Liver (tissue), 9 donors: Measurements from ENCODE around the gene ANO5. TPM values are rescaled to one million over a fixed set of nuclear protein-coding genes. Genes with fewer than 3 reads are reported as not detected.

Source experiments
- DNase-seq: peaks from one replicate; pipeline ENCODE4 v3.0.0-alpha.2; 2017; ENCODE audit warnings: low spot score
- H3K27ac ChIP-seq, 2 donors: one replicate each; pipeline ENCODE4 v1.7.0; 2013; ENCODE audit warnings: inconsistent platforms in 2 of 2, low read length in 2 of 2, control low read depth in 1 of 2, low read depth in 1 of 2, mild to moderate bottlenecking in 1 of 2
- H3K27me3 ChIP-seq, 4 donors: one replicate each; pipeline versions ENCODE4 v1.6.1 to v1.7.0; 2013; ENCODE audit warnings: low read length in 3 of 4, inconsistent platforms in 1 of 4, mild to moderate bottlenecking in 1 of 4, moderate library complexity in 1 of 4; ENCODE audit not compliant: control insufficient read depth in 4 of 4, insufficient read depth in 4 of 4
- H3K36me3 ChIP-seq, 4 donors: one replicate each; pipeline versions ENCODE4 v1.6.1 to v1.7.0; 2013; ENCODE audit warnings: low read length in 3 of 4, mild to moderate bottlenecking in 3 of 4, low read depth in 1 of 4, moderate library complexity in 1 of 4; ENCODE audit not compliant: control insufficient read depth in 4 of 4, insufficient read depth in 3 of 4
- H3K4me1 ChIP-seq, 4 donors: one replicate each; pipeline versions ENCODE4 v1.6.1 to v1.7.0; 2013; ENCODE audit warnings: low read length in 3 of 4, mild to moderate bottlenecking in 3 of 4, moderate library complexity in 1 of 4; ENCODE audit not compliant: control insufficient read depth in 4 of 4, insufficient read depth in 4 of 4
- H3K4me3 ChIP-seq, 3 donors: one replicate each; pipeline versions ENCODE4 v1.6.1 to v1.7.0; 2013; ENCODE audit warnings: low read length in 3 of 3, control low read depth in 1 of 3, low read depth in 1 of 3, mild to moderate bottlenecking in 1 of 3
- H3K9ac ChIP-seq, 2 donors: one replicate each; pipeline ENCODE4 v1.7.0; 2013; ENCODE audit warnings: low read length in 2 of 2, mild to moderate bottlenecking in 2 of 2, moderate library complexity in 2 of 2, control low read depth in 1 of 2, low read depth in 1 of 2
- H3K9me3 ChIP-seq, 4 donors: one replicate each; pipeline versions ENCODE4 v1.6.1 to v1.7.0; 2013; ENCODE audit warnings: low read length in 3 of 4; ENCODE audit not compliant: control insufficient read depth in 4 of 4
- EGR1 ChIP-seq, 2 donors: IDR thresholded peaks; 2 replicates each; pipeline ENCODE4 v1.6.1; 2016 to 2018; ENCODE audit warnings: antibody characterized with exemption in 2 of 2, low read depth in 2 of 2
- FOXA1 ChIP-seq: IDR thresholded peaks from 2 replicates; pipeline ENCODE4 v1.6.1; 2016; ENCODE audit warnings: antibody characterized with exemption
- FOXA2 ChIP-seq: IDR thresholded peaks from 2 replicates; pipeline ENCODE4 v1.6.1; 2016; ENCODE audit warnings: antibody characterized with exemption
- HNF4A ChIP-seq, 2 donors: conservative IDR thresholded peaks; 2 replicates each; pipeline ENCODE4 v1.6.1; 2016; ENCODE audit warnings: antibody characterized with exemption in 2 of 2, mild to moderate bottlenecking in 2 of 2
- JUND ChIP-seq, 2 donors: IDR thresholded peaks; 2 replicates each; pipeline ENCODE4 v1.6.1; 2016; ENCODE audit warnings: antibody characterized with exemption in 2 of 2
- NR2F2 ChIP-seq: IDR thresholded peaks from 2 replicates; pipeline ENCODE4 v1.6.1; 2016; ENCODE audit warnings: antibody characterized with exemption
- RAD21 ChIP-seq, 2 donors: IDR thresholded peaks; 2 replicates each; pipeline ENCODE4 v1.6.1; 2016; ENCODE audit warnings: antibody characterized with exemption in 2 of 2, mild to moderate bottlenecking in 2 of 2
- RXRA ChIP-seq, 2 donors: IDR thresholded peaks; 2 replicates each; pipeline ENCODE4 v1.6.1; 2017 to 2018; ENCODE audit warnings: antibody characterized with exemption in 2 of 2, mild to moderate bottlenecking in 1 of 2
- SP1 ChIP-seq: IDR thresholded peaks from 2 replicates; pipeline ENCODE4 v1.6.1; 2018; ENCODE audit warnings: antibody characterized with exemption, mild to moderate bottlenecking
- TAF1 ChIP-seq: conservative IDR thresholded peaks from 2 replicates; pipeline ENCODE4 v1.6.1; 2016; ENCODE audit warnings: antibody characterized with exemption, mild to moderate bottlenecking
- YY1 ChIP-seq: IDR thresholded peaks from 2 replicates; pipeline ENCODE4 v1.6.1; 2016; ENCODE audit warnings: antibody characterized with exemption, mild to moderate bottlenecking
- WGBS: extraction: QIAGEN DNeasy Blood & Tissue Kit; methylation state at CpG from one replicate; pipeline ENCODE4 v1.1.7; 2013; 5-methylcytosine and 5-hydroxymethylcytosine counted together
- polyA plus RNA-seq, 2 donors: library from polyadenylated mRNA; stranded (reverse) in 1 of 2; unstranded in 1 of 2; fragments of 200-250 nt in 1 of 2; fragments of >200 nt in 1 of 2; fragmentation: Nextera tagmentation in 1 of 2; extraction: Ambion mirVana in 1 of 2; gene quantifications; one replicate each; pipeline versions ENCODE4 v1.2.1 to v1.2.3, GENCODE V29; 2013 to 2015
- total RNA-seq, 2 donors: library from RNA; depleted of rRNA; stranded (reverse); fragments of >200 nt; gene quantifications; one replicate each; pipeline ENCODE4 v1.2.3, GENCODE V29; 2014
- TF ChIP-seq, protein P1 (sequence below): IDR thresholded peaks from 2 replicates; pipeline ENCODE4 v1.6.1; 2016; ENCODE audit warnings: antibody characterized with exemption
- TF ChIP-seq, protein P2 (sequence below): IDR thresholded peaks from 2 replicates; pipeline ENCODE4 v1.6.1; 2016; ENCODE audit warnings: antibody characterized with exemption
- TF ChIP-seq, protein P3 (sequence below): IDR thresholded peaks from 2 replicates; pipeline ENCODE4 v1.6.1; 2016; ENCODE audit warnings: antibody characterized with exemption, mild to moderate bottlenecking
- TF ChIP-seq, protein P4 (sequence below): IDR thresholded peaks from 2 replicates; pipeline ENCODE4 v1.6.1; 2016; ENCODE audit warnings: antibody characterized with exemption
- donor health status: healthy.
- donor health status: healthy.
- donor health status: healthy.
- donor health status: healthy.
- donor health status: healthy.

Gene ANO5
- total and polyA plus RNA-seq, 4 donors = 1.0 to 4.5 (median 1.2) TPM

DNA sequence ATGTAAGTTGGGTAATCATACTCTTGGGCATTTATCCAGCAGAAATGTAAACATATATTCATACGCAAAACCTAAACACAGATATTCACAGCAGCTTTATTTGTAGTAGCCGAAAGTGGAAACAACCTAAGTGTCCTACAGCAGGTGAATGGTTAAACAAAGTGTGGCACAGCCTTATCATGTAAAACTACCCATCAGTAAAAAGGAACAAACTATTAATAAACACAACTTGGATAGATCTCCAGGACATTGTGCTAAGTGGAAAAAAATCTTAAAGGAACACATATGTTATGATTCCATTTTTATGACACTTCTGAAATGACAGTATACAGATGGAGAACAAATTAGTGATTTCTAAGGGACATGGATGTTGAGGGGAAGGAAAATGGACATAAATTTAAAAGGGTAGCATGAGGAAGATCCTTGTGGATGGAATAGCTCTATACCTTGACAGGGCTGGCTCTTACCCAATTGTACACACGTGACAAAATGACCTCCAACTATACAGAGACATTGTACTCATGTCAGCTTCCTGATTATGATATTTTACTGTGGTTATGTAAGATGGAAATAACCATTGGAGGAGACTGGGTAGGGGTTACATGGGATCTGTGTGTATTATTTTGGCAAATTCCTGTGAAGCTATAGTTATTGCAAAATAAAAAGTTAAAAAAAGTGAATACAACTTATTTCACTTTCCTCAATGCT is 15.4 kb downstream of the ANO5 start:
- Histone ChIP-seq H3K4me3 (no peak overlapping the region), H3K36me3 (no peaks in the 10 kb centered on the region), H3K9me3 (no peaks in the 10 kb centered on the region), H3K27me3 (no peaks in the 10 kb centered on the region), H3K4me1 (no peaks in the 10 kb centered on the region), H3K9ac (no peak overlapping the region), H3K27ac (no peak overlapping the region)
- no peak for TF ChIP-seq SP1
- no peak for TF ChIP-seq EGR1 (IDR thresholded peaks at IDR 0.05; ENCODE audit: low read depth in 2 of 2)
- no peak for TF ChIP-seq NR2F2
- TF ChIP-seq, protein P1, sequence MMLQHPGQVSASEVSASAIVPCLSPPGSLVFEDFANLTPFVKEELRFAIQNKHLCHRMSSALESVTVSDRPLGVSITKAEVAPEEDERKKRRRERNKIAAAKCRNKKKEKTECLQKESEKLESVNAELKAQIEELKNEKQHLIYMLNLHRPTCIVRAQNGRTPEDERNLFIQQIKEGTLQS = no peak
- TF ChIP-seq FOXA1 = no peak
- no peak for TF ChIP-seq YY1
- TF ChIP-seq, protein P2, sequence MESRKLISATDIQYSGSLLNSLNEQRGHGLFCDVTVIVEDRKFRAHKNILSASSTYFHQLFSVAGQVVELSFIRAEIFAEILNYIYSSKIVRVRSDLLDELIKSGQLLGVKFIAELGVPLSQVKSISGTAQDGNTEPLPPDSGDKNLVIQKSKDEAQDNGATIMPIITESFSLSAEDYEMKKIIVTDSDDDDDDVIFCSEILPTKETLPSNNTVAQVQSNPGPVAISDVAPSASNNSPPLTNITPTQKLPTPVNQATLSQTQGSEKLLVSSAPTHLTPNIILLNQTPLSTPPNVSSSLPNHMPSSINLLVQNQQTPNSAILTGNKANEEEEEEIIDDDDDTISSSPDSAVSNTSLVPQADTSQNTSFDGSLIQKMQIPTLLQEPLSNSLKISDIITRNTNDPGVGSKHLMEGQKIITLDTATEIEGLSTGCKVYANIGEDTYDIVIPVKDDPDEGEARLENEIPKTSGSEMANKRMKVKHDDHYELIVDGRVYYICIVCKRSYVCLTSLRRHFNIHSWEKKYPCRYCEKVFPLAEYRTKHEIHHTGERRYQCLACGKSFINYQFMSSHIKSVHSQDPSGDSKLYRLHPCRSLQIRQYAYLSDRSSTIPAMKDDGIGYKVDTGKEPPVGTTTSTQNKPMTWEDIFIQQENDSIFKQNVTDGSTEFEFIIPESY = no peak
- TF ChIP-seq HNF4A (conservative IDR thresholded peaks at IDR 0.05) = no peak
- no peak for TF ChIP-seq TAF1
- TF ChIP-seq JUND (IDR thresholded peaks at IDR 0.05) = no peak
- 82% methylated on average over 3 of the region's 3 CpGs for WGBS
- no peak for DNase-seq

DNA sequence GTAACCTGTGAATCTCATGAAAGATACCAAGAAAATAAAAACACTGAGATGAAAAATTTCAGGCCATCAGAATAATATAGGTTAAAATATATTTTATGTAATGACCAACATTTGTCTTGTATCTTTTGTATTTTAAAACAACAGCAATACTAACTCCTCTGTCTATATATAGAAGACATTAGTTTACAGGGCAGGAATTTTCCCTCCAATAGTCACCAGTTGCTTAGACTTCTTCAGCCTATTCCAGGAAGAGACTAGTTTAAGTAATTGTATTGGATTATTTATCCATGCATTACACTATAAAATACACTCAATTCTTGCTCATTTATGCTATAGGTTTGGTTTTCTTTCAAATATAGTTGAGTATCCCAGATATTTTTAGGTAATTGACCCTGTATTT is 24.1 kb downstream of the ANO5 start:
- no peak overlapping the region for H3K27ac ChIP-seq
- H3K4me3 ChIP-seq = no peak overlapping the region
- H3K4me1 ChIP-seq = no peaks in the 10 kb centered on the region
- H3K27me3 ChIP-seq = no peaks in the 10 kb centered on the region
- no peak for TF ChIP-seq TAF1
- TF ChIP-seq, protein P2 = no peak
- TF ChIP-seq HNF4A (conservative IDR thresholded peaks at IDR 0.05) = no peak
- no peaks in the 10 kb centered on the region for H3K9me3 ChIP-seq
- H3K36me3 ChIP-seq = no peaks in the 10 kb centered on the region
- no peak for DNase-seq
- H3K9ac ChIP-seq = no peak overlapping the region

DNA sequence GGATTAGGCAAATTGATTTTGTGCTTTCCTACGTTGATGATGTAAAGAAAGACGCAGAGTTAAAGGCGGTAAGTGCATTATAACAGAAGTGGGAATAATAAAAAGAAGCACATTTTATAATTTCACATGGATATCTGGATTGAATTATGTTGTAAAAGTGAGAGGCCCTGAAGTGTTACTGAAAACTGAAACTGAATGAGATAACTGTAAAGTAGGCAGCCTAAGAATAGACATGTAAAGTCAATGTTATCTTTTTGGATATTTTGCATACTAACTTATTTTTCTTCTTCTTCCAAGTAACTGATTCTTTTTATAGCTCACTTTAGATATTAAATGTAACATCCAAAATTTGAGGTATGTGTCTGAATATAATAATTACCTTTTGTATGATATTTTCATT is 28.3 kb downstream of the ANO5 start:
- Histone ChIP-seq H3K4me3 (no peak overlapping the region), H3K4me1 (no peaks in the 10 kb centered on the region), H3K27me3 (no peaks in the 10 kb centered on the region), H3K27ac (no peak overlapping the region), H3K36me3 (peaks cover 0 to 5% (median 0%) of the 10 kb centered on the region in 4 donors), H3K9me3 (no peaks in the 10 kb centered on the region), H3K9ac (no peak overlapping the region)
- no peak for DNase-seq
- no peak for TF ChIP-seq YY1
- no peak for TF ChIP-seq RAD21 (IDR thresholded peaks at IDR 0.05)
- TF ChIP-seq HNF4A (conservative IDR thresholded peaks at IDR 0.05) = no peak
- TF ChIP-seq NR2F2 = no peak
- no peak for TF ChIP-seq JUND (IDR thresholded peaks at IDR 0.05)
- TF ChIP-seq, protein P2 = no peak
- TF ChIP-seq, protein P1 = no peak
- TF ChIP-seq EGR1 (IDR thresholded peaks at IDR 0.05; ENCODE audit: low read depth in 2 of 2) = no peak
- TF ChIP-seq, protein P3, sequence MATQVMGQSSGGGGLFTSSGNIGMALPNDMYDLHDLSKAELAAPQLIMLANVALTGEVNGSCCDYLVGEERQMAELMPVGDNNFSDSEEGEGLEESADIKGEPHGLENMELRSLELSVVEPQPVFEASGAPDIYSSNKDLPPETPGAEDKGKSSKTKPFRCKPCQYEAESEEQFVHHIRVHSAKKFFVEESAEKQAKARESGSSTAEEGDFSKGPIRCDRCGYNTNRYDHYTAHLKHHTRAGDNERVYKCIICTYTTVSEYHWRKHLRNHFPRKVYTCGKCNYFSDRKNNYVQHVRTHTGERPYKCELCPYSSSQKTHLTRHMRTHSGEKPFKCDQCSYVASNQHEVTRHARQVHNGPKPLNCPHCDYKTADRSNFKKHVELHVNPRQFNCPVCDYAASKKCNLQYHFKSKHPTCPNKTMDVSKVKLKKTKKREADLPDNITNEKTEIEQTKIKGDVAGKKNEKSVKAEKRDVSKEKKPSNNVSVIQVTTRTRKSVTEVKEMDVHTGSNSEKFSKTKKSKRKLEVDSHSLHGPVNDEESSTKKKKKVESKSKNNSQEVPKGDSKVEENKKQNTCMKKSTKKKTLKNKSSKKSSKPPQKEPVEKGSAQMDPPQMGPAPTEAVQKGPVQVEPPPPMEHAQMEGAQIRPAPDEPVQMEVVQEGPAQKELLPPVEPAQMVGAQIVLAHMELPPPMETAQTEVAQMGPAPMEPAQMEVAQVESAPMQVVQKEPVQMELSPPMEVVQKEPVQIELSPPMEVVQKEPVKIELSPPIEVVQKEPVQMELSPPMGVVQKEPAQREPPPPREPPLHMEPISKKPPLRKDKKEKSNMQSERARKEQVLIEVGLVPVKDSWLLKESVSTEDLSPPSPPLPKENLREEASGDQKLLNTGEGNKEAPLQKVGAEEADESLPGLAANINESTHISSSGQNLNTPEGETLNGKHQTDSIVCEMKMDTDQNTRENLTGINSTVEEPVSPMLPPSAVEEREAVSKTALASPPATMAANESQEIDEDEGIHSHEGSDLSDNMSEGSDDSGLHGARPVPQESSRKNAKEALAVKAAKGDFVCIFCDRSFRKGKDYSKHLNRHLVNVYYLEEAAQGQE = no peak
- TF ChIP-seq FOXA1 = no peak
- TF ChIP-seq, protein P4, sequence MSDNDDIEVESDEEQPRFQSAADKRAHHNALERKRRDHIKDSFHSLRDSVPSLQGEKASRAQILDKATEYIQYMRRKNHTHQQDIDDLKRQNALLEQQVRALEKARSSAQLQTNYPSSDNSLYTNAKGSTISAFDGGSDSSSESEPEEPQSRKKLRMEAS = no peak
- no peak for TF ChIP-seq RXRA (IDR thresholded peaks at IDR 0.05)
- no peak for TF ChIP-seq FOXA2
- TF ChIP-seq SP1 = no peak
- WGBS = 97% methylated on average over 3 of the region's 3 CpGs
